ENCODE measurements around the gene SLC9A3.

The SLC9A3 gene

GRCh38 chr5:464843-465590 is 59.2 kb downstream of the SLC9A3 start:
- no peak for TF ChIP-seq CTCF (conservative IDR thresholded peaks at IDR 0.05)
- no peak overlapping the region for H3K27ac ChIP-seq

DNA sequence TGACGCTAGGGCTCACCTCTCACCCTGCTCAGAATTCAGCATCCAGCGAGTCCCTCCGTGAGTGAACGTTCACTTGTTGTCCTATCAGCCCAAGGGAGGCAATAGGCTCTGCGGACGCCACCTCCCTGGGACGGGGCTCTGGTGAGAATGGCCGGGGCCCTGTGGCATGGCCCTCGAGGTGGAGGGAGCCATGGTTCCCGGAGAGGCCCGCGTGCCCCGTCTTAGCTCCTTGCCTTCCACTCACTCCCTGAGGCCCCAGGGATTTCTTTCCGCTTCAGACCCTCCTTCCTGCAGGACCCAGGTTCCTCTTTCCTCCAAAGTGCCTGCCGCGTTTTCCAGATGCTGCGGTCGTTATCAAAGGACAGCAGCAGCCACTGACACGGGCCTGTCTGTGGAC is 59.8 kb downstream of the SLC9A3 start:
- no peak for TF ChIP-seq CTCF (conservative IDR thresholded peaks at IDR 0.05)
- H3K27ac ChIP-seq: no peak overlapping the region

DNA sequence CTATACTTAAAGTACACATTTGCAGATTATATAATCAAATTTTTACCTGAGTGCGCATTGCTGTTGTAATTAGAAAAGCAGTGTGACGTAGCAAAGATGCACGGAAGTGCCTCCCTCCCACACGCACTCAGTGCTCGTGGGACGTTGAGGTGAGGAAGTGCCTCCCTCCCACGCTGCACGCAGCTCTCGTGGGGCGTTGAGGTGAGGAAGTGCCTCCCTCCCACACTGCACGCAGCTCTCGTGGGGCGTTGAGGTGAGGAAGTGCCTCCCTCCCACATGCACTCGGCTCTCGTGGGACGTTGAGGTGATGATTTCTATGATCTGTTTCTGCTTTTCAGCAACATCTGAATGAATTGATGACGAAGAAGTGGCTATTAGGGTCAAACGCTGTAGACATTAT is 60.3 kb downstream of the SLC9A3 start:
- H3K27ac ChIP-seq: no peak overlapping the region
- no peak for TF ChIP-seq CTCF (conservative IDR thresholded peaks at IDR 0.05)

DNA sequence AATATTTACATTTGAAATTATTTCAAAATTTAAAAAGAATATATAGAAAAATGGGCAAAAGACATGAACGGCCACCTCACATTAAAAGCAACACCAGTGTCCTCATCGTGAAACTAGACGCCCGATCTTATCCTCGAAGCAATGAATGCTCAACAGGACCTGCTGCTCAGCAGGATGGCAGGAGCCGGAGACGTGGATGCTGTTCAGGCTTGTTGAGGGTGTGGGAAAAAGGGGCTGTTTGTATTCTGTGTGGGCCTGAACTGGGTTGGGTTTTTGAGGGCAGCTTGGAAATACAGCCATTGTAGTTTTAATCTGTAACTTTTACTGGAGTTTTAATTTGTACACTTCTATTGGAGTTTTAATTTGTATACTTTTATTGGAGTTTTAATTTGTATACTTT is 60.9 kb downstream of the SLC9A3 start:
- no peak for TF ChIP-seq CTCF (conservative IDR thresholded peaks at IDR 0.05)
- H3K27ac ChIP-seq: no peak overlapping the region

- H3K27ac ChIP-seq: no peak overlapping the region
- no peak for TF ChIP-seq CTCF (conservative IDR thresholded peaks at IDR 0.05)
These were observed 62.2 kb downstream of the SLC9A3 start for GRCh38 chr5:462051-462481.

DNA sequence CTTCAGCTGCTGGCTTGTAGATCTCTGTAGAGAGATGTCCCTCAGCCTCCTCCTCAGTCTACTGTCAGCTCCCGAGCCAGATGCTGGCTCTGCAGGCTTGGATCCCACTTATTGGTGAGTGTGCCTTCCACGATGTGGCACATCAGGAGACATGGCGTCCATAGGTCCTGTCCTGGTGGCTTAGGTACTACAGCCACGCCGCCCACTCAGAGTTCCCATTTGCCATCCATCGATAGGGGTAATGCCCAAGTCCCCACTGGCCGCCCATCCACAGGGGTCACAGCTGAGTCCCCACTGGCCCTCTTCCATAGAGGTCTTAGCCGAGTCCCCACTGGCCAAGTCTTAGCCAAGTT is 64.0 kb downstream of the SLC9A3 start:
- TF ChIP-seq CTCF (conservative IDR thresholded peaks at IDR 0.05): no peak
- no peak overlapping the region for H3K27ac ChIP-seq

GRCh38 chr5:459562-460272 is 64.5 kb downstream of the SLC9A3 start:
- no peak for TF ChIP-seq CTCF (conservative IDR thresholded peaks at IDR 0.05)
- no peak overlapping the region for H3K27ac ChIP-seq

All from VCaP (cell line).